Hematopoietic multipotent progenitor cell treated with erythropoietin and hydrocortisone succinate and interleukin-3 and kit ligand, for 8 days (in vitro differentiated cells): ENCODE measurements around the gene HIC2.
"Not testable (repeated sequence)": the region's sequence is repeated elsewhere in the genome, so short reads cannot be mapped to it uniquely, and the experiment has no call there.

Experiments used
- DNase-seq: peaks from one replicate; pipeline ENCODE4 v3.0.0-alpha.2; 2015

Gene HIC2

DNA sequence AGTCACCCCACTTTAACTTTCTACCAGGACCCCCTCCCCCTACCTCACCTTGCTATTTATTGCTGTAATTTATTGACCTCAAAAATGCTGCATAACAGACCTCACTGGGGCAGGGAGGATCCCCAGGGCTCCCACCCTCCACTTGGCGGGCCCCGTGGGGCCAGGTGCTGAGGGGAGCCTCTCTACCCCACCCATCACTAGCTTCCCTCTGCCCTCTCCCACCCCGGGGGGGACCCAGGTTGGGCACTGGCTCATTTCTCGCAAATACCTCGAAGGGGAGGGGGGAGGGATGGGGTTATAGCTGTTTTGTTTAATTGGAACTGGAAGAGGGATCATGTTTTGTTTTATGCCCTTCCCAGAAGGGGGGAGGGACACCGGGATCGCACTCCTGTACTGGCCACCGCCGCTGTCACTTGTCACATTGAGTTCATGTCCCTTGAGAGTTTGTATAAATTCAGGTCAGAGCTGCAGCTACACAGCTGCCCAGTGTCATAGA, 33.7 kb downstream of the HIC2 start:
- DNase-seq, result no peak

DNA sequence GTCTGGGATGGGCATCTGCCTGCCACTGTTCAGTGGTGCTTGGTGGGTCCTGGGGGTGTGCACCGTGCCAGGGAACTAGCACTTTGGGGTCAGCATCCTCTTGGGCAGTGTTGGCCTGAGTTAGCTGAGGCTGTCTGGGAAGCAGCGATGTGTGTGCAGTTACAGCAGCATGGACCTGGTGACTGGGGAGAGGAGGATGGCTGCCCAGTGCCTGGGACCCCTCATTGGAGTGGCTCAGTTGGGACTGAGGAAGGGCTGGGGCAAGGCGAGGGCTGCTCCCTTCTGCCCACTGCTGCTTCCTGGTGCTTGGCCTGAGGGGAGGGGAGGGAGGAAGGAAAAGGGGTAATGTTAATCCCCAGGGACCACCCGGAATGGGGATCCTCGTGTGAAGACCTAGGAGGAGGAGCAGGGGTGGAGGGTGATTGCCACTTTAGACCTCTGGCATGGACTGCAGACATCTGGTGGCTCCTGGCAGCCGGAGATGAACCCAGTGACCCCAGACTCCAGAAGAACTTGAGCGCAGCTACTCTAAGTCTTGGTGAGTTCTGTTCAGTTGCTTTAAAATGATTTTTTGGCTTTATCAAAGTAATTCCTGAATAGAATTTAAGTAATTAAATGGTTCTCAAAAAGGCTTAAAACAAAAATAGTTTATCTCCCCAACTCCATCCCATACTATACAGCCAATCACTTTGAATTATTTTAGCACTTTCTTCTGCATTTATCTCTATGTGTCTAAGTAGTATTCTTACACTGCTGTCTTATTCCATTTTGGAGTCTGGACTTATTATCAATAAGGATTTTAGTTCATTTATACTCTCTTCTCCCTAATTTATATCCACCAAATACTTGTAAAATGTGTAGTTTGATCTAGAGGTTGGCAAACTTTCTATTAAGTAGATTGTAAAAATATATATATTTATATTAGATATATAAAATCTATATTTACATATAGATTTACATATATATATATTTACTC, 34.7 kb downstream of the HIC2 start:
- DNase-seq, result no peak

DNA sequence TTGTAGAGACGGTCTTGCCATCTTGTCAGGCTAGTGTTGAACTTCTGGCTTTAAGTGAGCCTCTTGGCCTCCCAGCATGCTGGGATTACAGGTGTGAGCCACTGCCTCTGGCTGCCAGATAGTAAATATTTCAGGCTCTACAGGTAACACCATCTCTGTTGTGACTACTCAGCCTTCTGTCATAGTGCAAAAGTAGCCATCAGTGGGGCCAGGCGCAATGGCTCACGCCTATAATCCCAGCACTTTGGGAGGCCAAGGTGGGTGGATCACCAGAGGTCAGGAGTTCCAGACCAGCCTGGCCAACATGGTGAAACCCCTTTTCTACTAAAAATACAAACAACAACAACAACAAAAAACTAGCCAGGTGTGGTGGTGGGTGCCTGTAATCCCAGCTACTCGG, 35.5 kb downstream of the HIC2 start:
- DNase-seq, result not testable (repeated sequence)

DNA sequence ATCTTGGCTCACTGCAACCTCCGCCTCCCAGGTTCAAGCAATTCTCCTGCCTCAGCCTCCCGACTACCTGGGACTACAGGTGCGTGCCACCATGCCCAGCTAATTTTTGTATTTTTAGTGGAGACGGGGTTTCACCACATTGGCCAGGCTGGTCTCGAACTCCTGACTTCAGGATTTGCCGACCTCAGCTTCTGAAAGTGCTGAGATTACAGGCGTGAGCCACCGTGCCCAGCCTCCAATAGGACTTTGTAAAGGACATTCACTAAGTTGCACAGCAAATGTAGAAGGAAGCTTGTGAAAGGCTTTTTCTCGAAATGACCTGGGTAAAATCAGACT, 37.8 kb downstream of the HIC2 start:
- not testable (repeated sequence) for DNase-seq

DNA sequence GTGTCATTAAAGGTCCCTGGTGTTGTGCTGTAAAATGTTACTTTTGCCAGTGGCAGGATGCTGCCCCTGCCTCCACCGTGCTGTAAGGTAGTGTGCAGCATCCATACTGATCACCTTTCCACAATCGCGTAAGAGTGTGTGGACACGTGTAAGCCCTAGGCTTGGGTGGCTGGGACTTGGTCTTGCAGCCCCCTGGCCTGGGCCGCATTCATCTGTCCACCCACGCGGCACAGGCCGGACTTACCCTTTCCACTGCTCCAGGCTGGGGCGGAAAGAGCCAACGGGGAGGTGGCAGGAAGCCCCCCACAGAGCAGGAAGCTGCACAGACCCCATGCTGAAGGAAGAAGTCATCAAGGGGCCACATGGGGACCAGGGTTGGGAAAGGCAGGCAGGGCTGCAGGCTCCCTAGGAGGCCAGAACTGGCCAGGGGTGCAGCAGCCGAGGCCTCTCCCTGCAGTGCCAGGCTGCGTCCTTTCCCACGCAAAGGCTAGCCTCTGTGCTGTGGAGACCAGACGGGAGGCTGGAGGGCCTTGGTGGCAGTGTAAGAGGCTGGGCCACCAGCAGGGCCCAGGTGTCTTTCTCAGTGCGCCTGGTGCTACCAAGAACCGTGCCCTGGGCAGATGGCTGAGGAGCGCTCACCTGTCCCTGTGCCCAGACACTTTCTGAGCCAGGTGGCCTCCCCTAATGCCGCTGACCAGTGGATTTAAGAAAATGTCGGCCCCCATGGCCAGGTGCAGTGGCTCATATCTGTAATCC, 38.3 kb downstream of the HIC2 start:
- DNase-seq, result no peak

DNA sequence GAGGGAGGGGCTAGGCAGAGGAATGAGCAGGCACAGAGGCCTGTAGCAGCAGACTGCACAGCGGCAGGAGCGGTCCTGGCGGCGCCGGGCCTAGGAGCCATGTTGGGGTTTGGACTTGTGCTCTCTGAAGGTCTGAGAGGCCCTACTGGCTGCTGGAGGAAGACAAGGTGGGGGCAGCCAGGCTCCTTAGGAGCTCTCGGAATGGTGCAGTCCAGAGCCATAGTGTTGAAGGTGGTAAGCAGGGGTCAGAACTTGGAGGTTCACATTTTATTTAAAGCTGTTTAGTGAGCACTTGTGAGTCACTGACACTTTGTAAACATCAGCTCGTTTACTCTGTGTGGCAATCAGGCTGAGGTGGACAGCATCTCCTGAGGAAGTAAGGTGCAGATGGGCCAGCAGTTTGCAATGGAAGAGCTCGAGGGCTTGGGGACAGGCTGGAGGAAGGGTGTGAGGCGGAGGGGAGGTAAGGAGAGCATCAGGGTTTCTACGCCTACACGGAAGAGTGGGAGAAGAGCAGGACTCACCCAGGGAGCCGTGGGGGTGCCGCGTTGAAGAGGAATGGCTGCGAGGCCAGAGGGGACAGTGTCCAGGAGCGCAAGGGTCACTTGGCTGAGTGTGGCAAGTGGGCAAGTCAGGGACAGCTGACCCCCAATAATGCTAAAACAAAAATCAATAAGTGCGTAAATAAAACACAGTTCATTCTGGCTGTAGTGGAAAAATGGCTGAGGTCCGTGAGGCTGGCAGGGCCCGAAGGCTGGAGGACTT, 40.0 kb downstream of the HIC2 start:
- no peak for DNase-seq

DNA sequence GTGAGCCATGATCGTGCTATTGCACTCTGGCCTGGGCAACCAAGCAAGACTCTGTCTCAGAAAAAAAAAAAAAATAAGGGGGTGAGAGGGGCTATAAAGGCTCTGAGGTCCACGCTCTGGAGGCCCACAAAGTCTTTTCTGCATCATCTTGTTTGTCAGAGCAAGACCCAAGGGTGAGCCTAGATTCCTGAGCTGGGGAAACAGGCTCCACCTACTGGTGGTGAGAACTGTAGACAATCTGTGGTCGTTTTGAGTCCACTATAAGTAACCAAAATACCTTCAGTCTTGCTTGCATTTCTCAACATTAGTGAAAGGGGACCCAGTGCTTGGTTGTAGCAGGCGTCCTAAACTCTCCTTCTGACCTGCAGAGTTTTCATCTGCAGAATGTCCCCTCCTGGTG, 45.5 kb downstream of the HIC2 start:
- DNase-seq, result not testable (repeated sequence)

DNA sequence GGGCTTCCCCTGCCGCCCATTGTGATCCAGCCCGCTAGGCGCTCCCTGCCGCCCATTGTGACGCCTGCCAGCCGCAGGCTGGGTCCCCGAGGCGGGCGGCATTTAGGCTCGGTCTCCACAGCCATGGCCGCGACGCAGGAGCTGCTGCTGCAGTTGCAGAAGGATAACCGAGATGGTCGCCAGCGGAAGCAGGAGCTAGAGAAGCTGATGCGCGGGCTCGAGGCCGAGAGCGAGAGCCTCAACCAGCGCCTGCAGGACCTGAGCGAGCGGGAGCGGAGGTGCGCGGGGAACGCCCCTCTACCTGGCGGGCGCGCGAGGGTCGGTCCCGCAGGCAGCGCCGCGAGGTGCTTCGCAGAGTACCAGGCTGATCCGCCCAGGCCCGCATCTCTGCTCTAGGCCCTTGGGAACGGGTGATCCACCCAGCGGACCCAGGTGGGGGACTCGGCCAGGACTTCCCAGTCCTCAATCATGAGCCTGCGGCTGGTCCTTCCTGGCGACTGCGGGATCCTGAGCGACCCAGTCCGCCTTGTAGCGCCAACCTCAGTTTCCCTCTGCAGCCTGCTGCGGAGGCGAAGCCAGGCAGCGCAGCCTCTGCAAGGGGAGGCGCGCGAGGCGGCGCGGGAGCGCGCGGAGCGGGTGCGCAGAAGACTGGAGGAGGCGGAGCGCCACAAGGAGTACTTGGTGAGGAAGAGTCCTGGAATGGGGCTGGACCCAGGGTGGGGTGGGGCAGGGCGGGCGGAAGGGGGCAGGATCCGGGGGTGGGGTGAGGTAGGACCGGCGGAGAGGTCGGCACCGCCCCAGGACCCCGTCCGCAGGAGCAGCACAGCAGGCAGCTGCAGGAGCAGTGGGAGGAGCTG, 50.4 kb downstream of the HIC2 start, which contains the start of gene TMEM191C:
Gene TMEM191C, plus strand, starts transcription at position 51 of the 857 bp plus-strand sequence. Its CDS starts 73 bp downstream, at position 124.
- not testable (repeated sequence) for DNase-seq

DNA sequence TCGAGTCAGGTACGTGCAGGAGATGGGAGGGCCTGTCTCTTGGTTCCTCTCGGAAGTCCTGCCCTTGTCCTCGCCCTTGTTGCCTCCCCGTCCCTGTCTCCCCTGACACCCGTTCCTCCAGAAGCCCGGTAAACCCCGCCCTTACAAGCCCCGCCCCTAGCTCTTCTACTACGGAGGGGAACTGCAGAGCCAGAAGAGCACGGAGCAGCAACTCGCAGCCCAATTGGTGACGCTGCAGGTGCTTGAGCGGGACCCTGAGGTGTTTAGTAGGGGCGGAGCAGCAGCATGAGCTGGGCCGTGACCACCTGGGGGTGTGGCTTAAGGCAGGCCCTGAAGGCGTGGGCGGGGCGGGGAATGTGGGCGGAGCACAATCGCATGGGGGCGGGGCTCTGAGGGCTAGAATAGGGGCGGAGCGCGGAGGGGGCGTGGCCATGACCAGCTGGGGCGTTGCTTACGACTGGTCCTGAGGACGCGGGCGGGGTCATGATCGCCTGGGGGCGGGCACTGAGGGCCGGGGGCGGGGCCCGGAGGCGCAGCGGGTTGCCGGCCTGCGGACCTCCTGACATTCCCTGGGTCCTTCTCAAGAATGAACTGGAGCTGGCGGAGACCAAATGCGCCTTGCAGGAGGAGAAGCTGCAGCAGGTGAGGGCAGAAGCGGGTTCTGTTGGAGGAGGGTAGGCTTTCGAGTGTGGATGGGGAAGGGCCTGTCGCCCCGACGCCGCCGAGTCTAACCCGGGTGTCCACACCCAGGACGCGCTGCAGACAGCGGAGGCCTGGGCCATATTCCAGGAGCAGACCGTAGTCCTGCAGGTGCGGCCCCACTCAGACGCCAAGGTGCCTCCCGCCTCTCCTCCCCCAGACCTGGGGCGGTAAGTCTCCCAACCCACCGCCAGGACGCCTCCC, 51.3 kb downstream of the HIC2 start:
- DNase-seq, result peak; percentile 89

DNA sequence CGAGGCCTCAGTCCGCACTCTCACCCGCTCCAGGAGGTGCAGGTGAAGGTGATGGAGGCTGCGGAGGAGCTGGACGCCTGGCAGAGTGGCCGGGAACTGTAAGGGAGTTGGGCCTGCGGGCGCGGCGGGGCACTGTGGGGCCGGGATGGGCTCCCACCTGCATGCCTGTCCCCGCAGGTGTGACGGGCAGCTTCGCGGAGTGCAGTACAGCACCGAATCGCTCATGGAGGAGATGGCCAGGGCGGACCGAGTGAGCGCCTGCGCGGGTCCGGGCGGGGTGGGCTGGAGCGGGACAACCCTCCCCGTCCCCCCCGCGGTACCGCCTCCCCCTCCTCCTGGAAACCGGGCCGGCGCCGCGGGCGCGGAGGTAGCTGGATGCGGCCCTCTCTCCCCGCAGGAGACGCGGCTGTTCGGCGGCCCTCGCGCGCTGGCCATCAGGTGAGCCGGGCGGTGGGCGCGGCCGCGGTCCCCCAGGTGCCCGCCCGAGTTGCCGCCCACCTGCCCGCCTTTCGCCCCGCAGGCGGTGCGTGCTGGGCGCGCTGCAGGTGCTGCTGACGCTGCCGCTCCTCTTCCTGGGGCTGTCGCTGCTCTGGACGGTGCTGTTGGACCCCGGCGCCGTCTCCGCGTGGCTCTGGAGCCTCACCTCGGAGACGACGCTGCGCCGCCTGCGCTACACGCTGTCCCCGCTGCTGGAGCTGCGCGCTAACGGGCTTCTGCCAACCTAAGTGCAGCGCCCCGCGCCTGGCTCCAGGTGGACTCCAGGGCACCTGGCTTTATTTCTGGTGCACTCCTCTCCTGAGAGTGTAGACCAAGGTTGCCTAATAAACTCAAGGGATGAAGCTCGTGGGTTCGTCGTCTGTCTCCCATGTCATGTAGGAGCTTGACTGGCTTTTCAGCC, 52.2 kb downstream of the HIC2 start:
- DNase-seq, result not testable (repeated sequence)

DNA sequence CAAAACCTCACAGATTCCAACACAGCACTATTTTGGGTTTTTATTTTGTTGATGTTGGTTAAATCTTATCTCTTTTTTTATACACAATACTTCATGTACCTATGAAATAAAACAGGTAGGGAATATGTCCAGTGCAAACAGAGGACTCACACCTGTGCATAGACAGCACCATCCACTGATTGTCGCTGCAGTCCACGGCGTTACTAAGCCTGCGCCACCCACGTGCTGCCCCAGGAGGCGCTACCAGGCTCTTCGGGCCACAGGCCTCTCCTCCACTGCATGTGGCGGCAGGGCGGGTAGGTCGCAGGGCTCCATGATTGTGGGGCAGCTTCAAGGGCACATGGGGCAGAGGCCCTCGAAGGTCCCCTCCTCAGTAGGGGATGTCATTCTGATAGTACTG, 55.8 kb downstream of the HIC2 start:
- DNase-seq, result not testable (repeated sequence)

DNA sequence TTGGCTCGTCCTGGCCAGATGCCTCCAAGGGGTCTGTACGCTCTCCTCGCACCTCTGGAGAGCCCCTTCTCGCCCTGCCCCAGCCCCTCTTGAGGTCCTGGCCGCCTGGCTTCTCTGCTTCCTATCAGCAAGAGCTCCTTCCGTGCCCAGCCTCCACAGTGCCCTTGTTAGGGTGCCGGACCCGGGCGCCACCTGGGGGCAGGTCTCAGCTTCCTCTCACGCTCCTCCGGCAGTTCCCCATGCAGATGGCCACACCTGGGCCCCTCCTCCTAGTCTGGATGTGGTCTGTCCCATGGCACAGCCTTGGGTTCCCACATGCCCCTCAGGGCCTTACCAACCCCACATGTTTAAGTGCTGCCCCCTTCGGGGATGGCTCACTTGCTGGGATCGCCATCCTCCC, 56.5 kb downstream of the HIC2 start:
- DNase-seq, result not testable (repeated sequence)

DNA sequence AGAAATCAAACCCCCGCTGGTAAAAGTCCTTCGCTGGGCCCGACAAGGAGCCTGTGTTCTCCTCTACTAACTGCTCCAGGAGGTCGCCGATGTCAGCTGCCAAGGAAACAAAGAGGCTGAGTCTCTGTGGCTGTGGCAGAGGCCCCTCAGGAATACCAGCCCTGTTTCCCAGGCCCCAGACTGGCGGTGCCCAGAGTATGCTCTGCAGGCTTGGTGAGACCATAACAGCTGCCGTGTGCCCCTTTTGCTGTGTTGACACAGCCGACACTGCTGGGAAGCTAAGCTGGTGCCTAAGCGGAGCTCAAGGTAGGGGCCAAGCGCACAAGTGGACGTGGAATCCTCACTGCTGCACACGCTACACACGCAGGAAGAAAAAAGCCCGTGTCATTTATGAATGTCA, 66.9 kb downstream of the HIC2 start:
- DNase-seq, result not testable (repeated sequence)

DNA sequence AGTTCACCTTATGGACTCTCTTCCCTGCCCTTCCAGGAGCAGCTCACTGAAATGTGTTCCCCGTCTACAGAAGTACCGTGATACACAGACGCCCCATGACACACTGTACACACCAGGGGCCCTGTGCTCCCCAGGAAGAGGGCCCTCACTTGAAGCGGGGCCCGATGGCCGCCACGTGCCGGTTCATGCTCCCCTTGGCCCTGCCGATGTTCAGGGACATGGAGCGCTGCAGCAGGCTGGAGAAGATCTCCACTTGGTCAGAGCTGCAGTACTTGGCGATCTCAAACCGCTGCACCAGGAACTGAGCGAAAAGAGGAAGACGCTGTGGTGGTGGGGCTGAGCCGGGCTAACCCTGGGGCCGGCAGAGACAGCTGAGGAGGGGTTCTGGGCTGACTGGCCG, 70.6 kb downstream of the HIC2 start:
- not testable (repeated sequence) for DNase-seq

DNA sequence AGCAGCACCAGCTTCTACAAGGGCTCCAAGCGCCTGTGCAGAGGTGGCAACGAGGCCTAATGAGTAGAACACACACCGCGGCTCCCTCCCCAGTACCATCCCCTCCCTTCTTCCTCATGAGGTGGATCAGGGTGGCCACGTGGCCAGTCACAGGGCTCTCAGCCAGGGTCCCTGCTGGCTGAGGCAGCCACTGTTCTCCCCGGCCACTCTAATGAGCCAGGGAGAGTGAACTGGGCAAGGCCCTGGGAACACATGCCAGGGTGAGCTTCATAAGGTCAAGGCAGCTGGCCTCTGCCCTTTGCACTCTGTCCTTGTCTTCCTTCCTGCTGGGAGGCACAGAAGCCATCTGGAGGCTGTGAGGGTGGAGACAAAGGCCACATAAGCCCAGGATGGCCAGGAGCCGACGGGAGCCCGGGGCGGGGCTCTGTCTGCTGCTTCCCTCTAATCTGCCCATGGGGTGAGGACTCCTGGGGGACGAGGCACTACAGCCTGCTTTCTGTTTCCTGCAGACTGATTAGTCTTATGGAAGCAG, 72.0 kb downstream of the HIC2 start:
- not testable (repeated sequence) for DNase-seq

DNA sequence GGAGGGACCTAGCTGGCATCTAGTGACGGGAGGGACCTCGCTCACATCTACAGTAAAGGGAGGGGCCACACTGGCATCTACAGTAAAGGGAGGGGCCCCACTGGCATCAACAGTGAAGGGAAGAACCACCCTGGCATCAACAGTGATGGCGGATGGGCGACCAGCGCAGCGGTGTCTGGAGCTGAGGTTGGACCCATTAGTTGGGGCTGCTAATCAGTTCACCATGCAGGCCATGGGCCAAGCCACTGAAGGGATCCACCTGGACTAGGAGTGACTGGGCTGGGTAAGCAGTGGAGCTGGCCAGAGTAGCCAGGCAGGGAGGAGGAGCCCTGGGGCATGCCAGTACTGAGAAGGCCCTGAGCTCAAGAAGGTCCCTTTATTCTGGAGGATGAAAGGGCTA, 73.4 kb downstream of the HIC2 start:
- not testable (repeated sequence) for DNase-seq

DNA sequence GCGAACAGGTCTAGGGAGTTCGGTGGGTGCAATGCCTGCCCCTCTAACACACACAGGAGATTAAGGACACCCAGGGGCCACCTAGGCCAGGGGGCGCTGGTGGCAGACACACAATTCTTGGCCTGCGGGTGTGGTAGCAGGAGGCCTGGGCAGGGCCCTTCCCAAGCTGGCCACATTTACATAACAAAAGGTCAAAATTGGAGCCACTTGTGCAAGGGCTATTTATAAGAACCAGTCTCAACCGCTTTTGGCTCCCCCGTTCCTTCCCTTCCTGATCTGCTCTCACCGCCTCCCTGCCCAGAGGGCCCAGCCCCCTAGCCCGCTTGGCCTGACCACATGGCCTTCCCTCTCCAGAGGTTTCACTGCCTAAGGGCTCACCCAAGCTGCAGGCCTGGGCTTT, 75.1 kb downstream of the HIC2 start:
- not testable (repeated sequence) for DNase-seq

DNA sequence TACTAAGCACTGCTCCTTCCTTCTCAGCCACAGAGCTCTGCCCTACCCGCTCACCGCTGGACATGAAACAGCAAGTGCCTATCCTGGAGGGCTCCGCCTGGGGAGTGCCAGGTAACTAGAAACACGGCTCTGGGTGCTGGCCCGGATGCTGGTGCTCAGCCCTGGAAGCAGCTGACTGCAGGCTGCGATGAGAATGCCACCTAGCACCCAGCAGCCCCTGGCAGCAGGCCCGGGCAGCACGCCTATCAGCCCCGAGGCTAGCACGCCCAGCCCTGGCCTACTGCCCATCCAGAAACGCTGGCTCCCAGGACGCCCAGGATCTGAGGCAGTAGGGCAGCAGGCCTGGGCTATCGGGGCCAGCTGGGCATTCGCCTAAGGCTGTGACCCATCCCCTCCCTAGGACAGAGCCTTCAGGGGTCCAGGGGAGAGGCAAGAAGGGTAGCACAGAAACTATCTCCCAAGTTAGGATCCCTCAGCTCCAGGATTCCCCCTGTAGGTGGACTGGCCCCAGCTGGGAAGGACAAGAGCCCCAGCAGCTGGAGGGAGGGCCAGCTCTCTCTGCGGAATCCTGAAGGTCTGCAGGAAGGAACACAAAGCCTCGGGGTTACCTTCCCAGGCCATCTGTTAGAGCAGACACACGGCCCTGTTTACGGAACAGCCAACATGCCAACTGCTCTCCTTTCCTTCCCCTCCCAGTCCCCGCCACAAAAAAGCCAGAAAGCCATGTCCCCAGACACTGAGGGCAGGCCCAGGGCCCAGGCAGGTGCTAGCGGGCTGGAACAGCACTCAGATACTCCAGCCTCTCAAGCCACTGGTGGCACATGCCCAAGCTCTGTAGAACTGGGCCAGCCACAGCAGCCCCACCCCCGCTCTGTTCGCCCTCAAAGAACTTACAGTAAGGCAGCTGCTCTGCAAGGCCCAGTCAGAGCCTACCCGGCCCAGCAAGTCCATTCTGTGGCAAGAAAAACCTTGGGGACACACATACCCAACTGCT, 76.9 kb downstream of the HIC2 start:
- not testable (repeated sequence) for DNase-seq
